Ovary (tissue), 3 donors: ENCODE results near the gene FAM8A1.

Experiments
- CTCF ChIP-seq, 3 donors: fragments of 450-650 bp in 2 of 3; fragments of 200-600 bp in 1 of 3; IDR thresholded peaks; one replicate each; pipeline versions ENCODE4 v1.5.1 to v1.8.0; 2016 to 2022; ENCODE audit warnings: antibody characterized with exemption in 3 of 3, mild to moderate bottlenecking in 1 of 3
- EP300 ChIP-seq: sonication (generic); formaldehyde crosslinking; IDR thresholded peaks from one replicate; pipeline ENCODE4 v1.6.1; 2017; ENCODE audit warnings: antibody characterized with exemption
- POLR2A ChIP-seq: fragments of 450-650 bp; IDR thresholded peaks from one replicate; pipeline ENCODE4 v1.6.1; 2017; ENCODE audit warnings: antibody characterized with exemption, mild to moderate bottlenecking, moderate library complexity
- donor health status: DM: no; HTN: no; CAD: no.

DNA sequence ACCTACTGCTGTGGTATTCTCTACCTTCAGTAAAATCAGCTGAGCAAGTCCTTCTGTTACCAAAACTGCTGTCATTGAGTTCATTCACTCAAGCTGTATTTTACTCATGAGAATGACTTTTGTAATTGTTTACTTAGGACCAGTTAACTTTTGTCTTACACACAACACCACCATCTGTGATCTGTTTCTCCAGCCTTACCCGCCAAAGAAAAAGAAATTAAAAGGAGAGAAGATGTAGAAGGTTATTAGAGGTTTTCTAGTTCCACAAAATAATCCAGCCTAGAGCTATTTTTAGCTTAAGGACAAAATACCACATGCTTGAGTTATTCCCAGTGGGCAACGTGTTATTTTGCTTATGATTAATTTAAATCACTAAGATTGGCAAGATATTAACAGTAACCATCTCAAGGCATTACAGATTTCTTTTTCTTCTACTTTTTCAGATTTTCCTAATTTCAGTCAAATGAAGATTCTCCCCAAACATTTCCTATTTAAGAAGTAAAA lies 38.2 kb downstream of the FAM8A1 start:
- TF ChIP-seq CTCF (IDR thresholded peaks at IDR 0.05) (no peak), POLR2A (no peak), EP300 (no peak)
